Right lung (tissue), 10 donors: Measurements from ENCODE around the gene CRISP2. TPM values are rescaled to one million over a fixed set of nuclear protein-coding genes. Genes with fewer than 3 reads are reported as not detected.
"Not testable (repeated sequence)": the region's sequence is repeated elsewhere in the genome, so short reads cannot be mapped to it uniquely, and the experiment has no call there.

Experiments
- DNase-seq, 2 donors: peaks; one replicate each; pipeline ENCODE4 v3.0.0-alpha.2; 2013
- long read RNA-seq, 8 donors: transcript quantifications; one replicate each; lab custom pipeline, GENCODE V29; 2026
- polyA plus RNA-seq, 5 donors: library from polyadenylated mRNA; unstranded; fragments of 120-200 nt; gene quantifications; one replicate each; pipeline versions ENCODE4 v1.2.1 to v1.2.3, GENCODE V29; 2013; ENCODE audit warnings: inconsistent platforms in 1 of 5, low replicate concordance in 1 of 5; ENCODE audit not compliant: insufficient read length in 5 of 5, insufficient read depth in 1 of 5

CRISP2 gene, protein sequence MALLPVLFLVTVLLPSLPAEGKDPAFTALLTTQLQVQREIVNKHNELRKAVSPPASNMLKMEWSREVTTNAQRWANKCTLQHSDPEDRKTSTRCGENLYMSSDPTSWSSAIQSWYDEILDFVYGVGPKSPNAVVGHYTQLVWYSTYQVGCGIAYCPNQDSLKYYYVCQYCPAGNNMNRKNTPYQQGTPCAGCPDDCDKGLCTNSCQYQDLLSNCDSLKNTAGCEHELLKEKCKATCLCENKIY
- polyA plus RNA-seq, result 1 to 10 TPM in 2 of 5 donors, under 1 TPM in 3; 0.18 to 1.2 (median 0.62) TPM
- long read RNA-seq, donor 1, result 0 reads
- long read RNA-seq, donor 2, result 0 reads
- long read RNA-seq, donor 3, result 0 reads
- long read RNA-seq, donor 4, result 0 reads
- long read RNA-seq, donor 5, result 0 reads
- long read RNA-seq, donor 6, result 0 reads
- long read RNA-seq, donor 7, result 0 reads
- long read RNA-seq, donor 8, result 0 reads

DNA sequence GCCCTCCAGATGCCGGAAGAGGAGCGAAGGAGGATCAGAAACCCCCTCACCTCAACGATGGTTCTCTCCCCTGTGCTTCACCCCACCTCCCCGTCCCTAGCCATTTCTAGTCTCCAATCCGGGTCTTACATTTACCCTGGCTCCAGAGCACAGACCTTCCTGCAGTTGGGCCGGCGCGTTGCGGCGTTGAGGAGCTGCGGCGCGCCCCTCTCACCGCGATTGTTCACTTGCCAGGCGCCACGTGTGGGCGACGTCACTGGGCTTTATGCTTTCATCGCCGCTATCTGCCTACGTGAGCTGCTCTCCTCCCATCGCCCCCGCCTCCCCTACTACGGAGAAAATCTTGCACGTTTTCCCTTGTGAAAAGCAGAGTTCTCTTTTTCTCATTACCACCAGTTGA lies at the start of gene CRISP2:
Gene CRISP2, minus strand, starts transcription at position 198 of the 400 bp plus-strand sequence. CDS start 4,347 bp downstream, outside the sequence.
- DNase-seq, result peak; percentile 9 to 10

GRCh38 chr6:49744259-49744658 lies 30.9 kb upstream of the CRISP2 start, which contains the start of gene CRISP3:
CRISP3 (minus strand) TSS chr6:49744388; CDS start chr6:49744367, 21 bp downstream.
- DNase-seq, result no peak

GRCh38 chr6:49743429-49743828 lies 30.1 kb upstream of the CRISP2 start:
- no peak for DNase-seq

DNA sequence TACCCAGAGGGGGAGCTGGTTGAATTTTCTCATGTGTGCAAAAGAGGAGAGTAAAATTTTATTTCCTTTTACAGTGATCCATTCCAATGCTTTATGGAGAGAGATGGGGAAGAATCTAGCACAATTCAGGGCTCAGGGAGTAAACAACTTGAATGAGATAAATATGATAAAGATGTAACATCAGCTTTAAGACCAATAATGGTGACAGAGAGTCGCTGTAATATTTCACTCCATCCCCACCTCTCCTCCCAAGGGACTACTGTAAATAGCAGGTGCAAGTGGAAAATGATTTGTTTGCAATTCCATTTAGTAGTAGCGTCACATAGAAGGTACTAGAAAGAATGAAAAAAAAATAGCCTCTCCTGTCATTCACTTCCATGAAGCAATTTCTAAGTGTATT lies 26.1 kb upstream of the CRISP2 start:
- DNase-seq, result no peak

GRCh38 chr6:49736017-49736508 lies 22.7 kb upstream of the CRISP2 start:
- DNase-seq, result no peak

- DNase-seq, result no peak
Measured at GRCh38 chr6:49733680-49734079, 20.3 kb upstream of the CRISP2 start.

- no peak for DNase-seq
Measured at GRCh38 chr6:49732781-49733180, 19.4 kb upstream of the CRISP2 start.

GRCh38 chr6:49730251-49730650 lies 16.9 kb upstream of the CRISP2 start:
- no peak for DNase-seq

GRCh38 chr6:49723917-49724316 lies 10.6 kb upstream of the CRISP2 start:
- DNase-seq, result not testable (repeated sequence)

DNA sequence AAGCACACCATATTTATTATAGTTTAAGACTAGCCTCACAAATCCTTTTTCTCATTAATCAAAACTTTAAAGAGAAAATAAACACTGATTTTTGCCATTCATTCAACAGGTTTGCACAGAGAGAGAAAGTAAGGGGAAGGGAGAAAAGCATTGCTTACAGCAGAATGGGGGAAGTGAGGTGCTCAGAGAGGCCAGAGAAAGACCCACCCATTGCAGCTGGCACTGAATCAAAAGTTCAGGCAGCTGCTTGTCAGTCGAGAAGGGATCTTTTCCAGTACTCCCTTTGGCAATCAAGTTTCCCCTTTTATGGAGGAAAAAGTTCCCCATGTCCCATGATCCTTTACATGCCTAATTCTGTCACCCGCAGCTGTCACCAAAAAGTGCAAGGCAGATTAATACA lies 8.0 kb upstream of the CRISP2 start:
- no peak for DNase-seq

DNA sequence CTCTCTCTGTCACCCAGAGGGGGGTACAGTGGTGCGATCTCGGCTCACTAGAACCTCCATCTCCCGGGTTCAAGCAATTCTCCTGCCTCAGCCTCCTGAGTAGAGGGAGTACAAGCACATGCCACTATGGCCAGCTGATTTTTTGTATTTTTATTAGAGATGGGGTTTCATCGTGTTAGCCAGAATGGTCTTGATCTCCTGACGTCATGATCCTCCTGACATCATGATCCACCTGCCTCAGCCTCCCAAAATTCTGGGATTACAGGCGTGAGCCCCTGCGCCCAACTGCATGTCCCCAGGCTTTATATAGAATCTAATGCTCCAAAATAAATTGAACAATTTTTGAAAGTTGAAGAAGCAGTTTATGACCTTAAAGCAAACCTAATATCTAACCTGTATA lies 7.0 kb upstream of the CRISP2 start:
- DNase-seq, result no peak

DNA sequence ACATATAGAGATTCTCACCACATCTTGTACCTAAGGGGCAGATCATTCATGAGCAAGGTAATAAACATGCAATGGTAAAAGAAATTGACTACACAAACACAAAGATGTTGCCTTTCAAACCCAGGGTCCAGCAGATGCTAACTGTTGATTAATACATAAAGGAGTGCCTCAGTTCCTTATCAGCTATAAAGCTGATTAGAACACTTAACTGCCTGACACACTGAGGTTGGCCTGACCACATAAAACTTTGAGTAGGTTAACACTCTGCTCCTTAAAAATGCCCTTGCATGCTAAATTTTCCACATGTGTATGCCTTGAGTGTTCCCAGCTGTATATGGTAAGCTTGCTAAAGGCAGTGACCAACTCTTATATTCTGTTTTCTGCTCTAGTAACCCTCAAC lies 14.9 kb downstream of the CRISP2 start:
- DNase-seq, result no peak

- no peak for DNase-seq
Measured at GRCh38 chr6:49693512-49693911, 19.8 kb downstream of the CRISP2 start.

GRCh38 chr6:49692534-49692933 lies 20.8 kb downstream of the CRISP2 start:
- DNase-seq, result no peak

DNA sequence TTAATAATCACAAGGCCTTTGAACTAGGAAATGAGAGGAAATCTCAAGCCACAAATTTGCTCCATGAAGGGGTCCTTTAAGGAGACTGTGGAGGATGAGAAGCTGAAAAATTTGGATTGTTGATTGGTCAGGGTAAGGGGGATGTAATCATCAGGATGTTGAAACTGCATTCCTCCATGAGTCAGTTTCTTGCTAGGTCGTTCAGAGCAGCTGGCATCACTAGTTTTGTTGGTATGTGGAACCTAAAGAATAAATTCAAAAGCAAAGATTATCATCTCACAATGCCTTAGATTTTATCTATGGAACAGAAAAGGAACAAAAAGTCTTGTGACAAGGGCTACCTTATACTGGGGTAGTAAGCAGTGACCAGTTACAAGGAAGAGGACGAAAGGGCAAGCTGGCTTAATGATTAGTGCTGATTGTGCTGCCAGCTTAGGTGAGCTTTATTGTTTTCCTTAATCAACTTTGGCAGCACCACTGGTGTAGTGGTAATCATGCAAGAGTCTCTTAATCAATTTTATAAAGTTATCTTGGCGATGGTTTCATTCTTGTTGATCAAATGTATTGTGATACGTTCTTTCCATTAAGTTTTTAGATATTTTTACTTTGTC lies 36.6 kb downstream of the CRISP2 start:
- DNase-seq, result no peak

DNA sequence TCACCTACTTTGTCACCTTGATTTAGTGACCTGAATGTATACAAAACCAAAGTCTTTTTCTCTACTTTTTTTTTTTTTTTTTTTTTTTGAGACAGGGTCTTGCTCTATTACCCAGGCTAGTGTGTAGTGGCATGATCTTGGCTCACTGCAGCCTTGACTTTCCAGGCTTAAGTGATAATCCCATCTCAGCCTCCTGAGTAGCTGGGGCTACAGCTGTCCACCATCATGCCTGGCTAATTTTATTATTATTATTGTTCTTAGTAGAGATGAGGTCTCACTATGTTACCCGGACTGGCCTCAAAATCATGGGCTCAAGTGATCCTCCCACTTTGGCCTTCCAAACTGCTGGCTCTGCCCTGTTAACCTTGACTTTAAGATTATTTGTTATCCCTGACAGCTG lies 37.5 kb downstream of the CRISP2 start:
- no peak for DNase-seq

- DNase-seq, result no peak
Measured at GRCh38 chr6:49668083-49668511, 45.2 kb downstream of the CRISP2 start.

- no peak for DNase-seq
Measured at GRCh38 chr6:49666930-49667757, 46.2 kb downstream of the CRISP2 start.

DNA sequence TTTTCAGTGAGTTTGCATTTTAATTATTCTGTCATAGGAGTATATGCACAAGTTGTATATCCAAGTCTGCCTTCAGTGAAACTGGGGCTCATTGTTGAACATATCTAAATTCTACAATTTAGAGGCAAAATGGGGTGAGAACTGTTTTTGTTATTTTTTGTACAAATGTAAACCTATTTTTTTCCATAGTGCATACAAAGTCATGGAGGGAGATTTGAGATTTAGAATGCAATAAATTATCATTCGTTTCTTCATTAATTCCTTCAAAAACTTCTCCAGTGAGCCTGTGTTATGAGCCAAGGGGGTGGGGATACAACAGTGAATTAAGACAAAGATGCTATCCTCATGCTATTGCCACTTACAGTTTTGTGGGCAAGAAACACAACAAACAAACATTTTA lies 46.9 kb downstream of the CRISP2 start:
- DNase-seq, result no peak

- DNase-seq, result no peak
Measured at GRCh38 chr6:49664817-49665216, 48.5 kb downstream of the CRISP2 start.

DNA sequence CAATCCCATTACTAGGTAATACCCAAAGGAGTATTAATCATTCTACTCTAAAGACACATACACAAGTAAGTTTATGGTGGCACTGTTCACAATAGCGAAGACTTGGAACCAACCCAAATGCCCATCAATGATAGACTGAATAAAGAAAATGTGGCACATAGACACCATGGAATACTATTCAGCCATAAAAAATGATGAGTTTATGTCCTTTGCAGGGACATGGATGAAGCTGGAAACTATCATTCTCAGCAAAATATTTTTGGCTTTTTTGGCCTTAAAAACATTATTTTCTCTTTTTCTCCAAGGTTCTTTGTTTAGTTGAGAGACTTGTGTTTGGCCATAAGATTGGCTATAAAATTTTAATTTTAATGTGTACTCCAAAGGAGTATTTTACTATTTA lies 49.3 kb downstream of the CRISP2 start:
- not testable (repeated sequence) for DNase-seq

- DNase-seq, result peak; percentile 62 to 67
Measured at GRCh38 chr6:49662892-49663261, 50.5 kb downstream of the CRISP2 start.
